ENCODE data around the gene TCF3.

TCF3 gene

GRCh38 chr19:1612114-1613086 lies 40.0 kb downstream of the TCF3 start:
- DNase-seq (ENCODE audit: low read depth in 2 of 3, low spot score in 1 of 3): no peak

- DNase-seq (ENCODE audit: low read depth in 2 of 3, low spot score in 1 of 3): no peak
Measured at GRCh38 chr19:1611353-1611752, 41.1 kb downstream of the TCF3 start.

DNA sequence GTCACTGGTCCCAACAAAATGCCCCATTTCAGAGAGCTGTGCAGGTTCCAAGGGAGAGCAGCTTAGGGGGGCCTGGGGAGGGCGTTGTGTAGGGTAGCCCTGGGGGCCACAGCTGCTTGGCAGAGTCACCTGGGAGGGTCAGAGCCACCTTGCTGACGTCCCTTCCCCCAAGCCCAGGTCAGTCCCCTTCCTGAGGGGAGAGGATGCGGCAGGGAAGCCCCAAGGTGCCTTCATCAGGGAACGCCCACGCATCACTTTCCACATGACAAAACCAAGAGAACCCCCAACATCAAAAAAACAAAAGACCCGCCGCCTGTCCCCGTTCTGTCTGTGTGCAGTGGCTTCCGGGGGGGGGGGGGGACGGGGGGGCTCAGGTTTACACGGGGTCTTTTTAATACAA lies 41.8 kb downstream of the TCF3 start:
- DNase-seq (ENCODE audit: low read depth in 2 of 3, low spot score in 1 of 3): no peak

GRCh38 chr19:1609680-1610474 lies 42.5 kb downstream of the TCF3 start:
- DNase-seq (ENCODE audit: low read depth in 2 of 3, low spot score in 1 of 3): no peak

- no peak for DNase-seq (ENCODE audit: low read depth in 2 of 3, low spot score in 1 of 3)
Measured at GRCh38 chr19:1609103-1609396, 43.4 kb downstream of the TCF3 start.

DNA sequence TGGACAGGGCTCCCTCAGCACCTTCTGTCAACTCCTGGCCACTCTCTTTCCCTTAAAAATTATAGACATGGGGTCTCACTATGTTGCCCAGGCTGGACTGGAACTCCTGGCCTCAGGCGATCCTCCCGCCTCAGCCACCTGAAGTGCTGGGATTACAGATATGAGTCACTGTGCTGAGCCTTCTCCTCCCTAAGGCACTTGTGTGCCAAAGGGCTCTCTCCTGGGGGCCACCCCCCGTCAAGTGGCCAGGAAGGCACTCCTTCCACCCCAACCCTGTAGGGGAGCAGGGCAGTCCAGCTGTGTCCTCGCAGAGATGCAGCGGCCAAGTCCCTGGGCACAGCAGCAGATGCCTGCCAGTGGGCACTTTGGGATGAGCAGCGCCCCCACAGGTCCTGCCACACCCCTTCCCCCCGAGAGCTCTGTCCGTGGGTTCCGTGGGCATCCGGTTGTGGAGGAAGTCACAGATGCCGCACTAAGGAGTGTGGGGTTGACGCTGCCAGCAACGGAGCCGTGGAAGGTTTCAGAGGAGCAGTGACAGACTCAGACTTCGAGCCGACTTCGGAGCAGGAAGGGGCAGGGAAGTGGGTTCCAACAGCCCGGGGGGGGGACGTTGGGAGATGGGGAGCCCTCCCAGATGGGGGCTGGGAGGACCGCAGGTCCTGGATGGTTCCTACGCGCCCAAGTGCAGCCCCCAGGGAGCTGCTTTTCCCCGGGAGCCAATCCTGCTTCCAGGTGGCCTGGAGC lies 43.9 kb downstream of the TCF3 start:
- no peak for DNase-seq (ENCODE audit: low read depth in 2 of 3, low spot score in 1 of 3)

GRCh38 chr19:1606138-1606651 lies 46.2 kb downstream of the TCF3 start:
- no peak for DNase-seq (ENCODE audit: low read depth in 2 of 3, low spot score in 1 of 3)

- DNase-seq (ENCODE audit: low read depth in 2 of 3, low spot score in 1 of 3): peak; percentile 89 to 91 (median 90)
Measured at GRCh38 chr19:1605236-1606137, 46.9 kb downstream of the TCF3 start, which contains the start of gene UQCR11. TSS of gene UQCR11 (minus strand) at chr19:1605462. CDS start at chr19:1605409, 53 bp downstream.

DNA sequence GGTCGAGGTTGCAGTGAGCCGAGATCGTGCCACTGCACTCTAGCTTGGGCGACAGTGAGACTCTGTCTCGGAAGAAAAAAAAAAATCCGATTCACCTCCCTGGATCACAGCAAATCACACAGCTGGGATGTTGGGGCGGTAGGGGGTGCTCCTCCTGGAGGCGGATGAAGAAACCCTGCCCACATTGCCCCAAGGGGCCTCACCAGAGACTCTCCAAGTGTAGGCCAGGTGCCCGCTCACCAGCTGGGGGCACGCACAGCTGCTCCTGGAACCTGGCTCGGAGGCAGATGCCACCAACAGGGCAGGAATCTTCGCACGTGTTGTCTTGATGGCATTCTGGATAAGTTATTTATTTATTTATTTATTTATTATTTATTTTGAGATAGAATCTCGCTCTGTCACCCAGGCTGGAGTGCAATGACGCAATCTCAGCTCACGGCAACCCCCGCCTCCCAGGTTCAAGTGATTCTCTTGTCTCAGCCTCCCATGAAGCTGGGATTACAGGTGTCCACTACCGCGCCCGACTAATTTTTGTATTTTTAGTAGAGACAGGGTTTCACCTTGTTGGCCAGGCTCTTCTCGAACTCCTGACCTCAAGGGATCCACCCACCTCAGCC lies 50.2 kb downstream of the TCF3 start:
- DNase-seq (ENCODE audit: low read depth in 2 of 3, low spot score in 1 of 3): no peak

DNA sequence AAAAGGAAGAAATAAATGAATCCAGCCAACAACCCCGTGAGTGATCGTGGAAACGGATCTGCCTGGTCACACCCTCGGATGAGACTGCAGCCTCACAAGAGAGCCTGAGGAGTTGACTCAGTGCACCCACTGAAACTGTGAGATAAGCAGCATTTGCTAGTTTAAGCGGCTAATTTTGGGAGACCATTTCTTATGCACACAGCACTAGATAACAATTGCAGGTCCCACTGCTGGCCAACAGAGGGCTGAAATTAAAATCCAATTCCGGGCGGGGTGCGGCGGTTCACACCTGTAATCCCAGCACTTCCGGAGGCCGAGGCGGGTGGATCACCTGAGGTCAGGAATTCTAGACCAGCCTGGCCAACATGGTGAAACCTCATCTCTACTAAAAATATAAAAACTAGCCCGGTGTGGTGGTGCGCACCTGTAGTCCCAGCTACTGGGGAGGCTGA lies 50.8 kb downstream of the TCF3 start:
- DNase-seq (ENCODE audit: low read depth in 2 of 3, low spot score in 1 of 3): no peak

- no peak for DNase-seq (ENCODE audit: low read depth in 2 of 3, low spot score in 1 of 3)
Measured at GRCh38 chr19:1599460-1599846, 53.0 kb downstream of the TCF3 start.

GRCh38 chr19:1598777-1599459 lies 53.5 kb downstream of the TCF3 start:
- no peak for DNase-seq (ENCODE audit: low read depth in 2 of 3, low spot score in 1 of 3)

DNA sequence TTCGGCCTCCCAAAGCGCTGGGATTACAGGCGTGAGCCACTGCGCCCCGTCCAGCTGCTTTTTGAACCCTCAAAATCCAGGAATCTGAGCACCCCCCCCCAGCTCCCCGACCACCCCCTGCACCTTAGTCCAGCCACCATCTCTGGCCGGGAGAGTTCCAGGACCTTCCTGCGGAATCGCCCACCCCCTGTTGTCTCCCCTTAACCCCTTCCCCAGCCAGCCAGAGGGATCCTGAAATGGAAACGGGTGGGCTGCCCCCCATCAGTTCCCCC lies 59.0 kb downstream of the TCF3 start:
- no peak for DNase-seq (ENCODE audit: low read depth in 2 of 3, low spot score in 1 of 3)

GRCh38 chr19:1592755-1593500 lies 59.5 kb downstream of the TCF3 start, which contains the start of gene MBD3:
TSS of gene MBD3 (minus strand) at chr19:1592865. CDS start at chr19:1592631, 234 bp downstream.
- DNase-seq (ENCODE audit: low read depth in 2 of 3, low spot score in 1 of 3): peak; percentile 67 to 81 (median 73)

DNA sequence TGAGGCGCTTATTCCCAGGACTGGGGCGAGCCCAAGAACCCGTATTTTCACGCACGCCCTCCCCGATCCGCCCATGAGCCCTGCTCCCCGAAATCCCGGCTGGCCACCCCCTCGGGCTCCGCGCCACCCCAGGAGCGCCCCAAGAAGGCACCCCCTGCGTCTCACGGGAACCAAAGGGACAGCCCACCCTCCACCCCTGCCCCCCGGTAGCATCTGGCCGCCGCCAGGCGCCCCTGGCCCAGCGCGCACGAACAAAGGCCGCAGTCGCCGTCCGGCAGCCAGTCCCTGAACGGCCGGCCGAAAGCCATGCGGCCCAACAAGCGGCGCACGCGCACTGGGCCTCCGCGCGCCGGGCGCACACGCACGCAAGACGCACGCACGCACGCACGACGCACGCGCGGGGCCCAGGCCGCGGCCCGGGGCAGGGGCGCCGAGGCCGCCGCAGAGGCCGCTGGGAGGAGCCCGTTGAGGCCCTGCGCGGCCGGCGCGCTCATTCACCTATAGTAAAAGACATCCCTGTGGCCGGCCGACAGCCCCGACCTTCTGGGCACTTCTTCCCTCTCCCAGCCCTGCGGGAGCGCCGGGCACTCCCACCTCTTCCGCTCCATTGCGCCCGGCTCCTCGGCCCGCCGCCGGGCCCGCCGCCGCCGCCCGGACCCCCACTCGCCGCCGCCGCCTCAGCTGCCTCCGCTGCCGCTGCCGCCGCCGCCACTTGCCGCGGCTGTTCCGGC lies 60.2 kb downstream of the TCF3 start:
- DNase-seq (ENCODE audit: low read depth in 2 of 3, low spot score in 1 of 3): peak; percentile 63 to 78 (median 70)

- DNase-seq (ENCODE audit: low read depth in 2 of 3, low spot score in 1 of 3): no peak
Measured at GRCh38 chr19:1591421-1592023, 60.9 kb downstream of the TCF3 start.

DNA sequence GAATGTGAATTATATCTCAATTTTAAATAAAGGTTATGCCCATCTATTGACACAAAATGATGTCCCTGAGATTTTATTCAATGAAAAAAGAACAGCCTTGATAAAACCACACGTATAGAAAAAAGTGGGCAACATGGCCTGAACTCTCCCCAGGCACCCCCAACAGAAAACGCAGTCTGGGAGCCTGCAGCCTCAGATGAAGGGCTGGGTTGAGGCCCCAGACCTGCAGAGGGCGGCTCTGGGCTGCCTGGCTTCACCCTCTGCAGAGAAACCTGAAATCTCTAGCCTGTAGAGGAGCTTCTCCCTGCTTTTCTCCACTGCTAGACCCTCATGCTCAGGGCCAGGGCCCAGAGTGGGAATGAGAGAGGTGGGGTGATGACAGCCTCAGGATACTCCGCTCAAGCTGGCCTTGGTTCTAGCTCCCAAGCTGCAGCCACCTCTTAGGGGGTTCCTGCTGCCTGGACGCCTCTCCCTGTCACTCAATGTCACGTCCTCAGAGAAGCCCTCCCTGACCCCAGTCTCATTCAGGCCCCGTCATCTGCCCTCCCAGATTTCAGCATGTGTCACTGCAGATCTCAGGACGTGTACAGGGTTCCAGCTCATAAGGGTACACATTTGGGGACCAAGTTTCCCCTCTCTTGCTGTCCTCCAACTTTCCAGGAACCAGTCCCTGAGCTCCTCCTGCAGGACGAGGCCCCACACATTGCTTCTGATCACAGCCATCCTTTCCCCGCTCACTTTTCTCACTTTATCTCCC lies 61.6 kb downstream of the TCF3 start:
- no peak for DNase-seq (ENCODE audit: low read depth in 2 of 3, low spot score in 1 of 3)
